Activated CD8-positive, alpha-beta memory T cell treated with anti-CD3 and anti-CD28 coated beads for 24 hours (primary cell): Measurements from ENCODE around the gene CTNNA2.

Experiments
- DNase-seq: peaks from one replicate; pipeline ENCODE4 v3.0.0-alpha.2; 2020

Gene CTNNA2

DNA sequence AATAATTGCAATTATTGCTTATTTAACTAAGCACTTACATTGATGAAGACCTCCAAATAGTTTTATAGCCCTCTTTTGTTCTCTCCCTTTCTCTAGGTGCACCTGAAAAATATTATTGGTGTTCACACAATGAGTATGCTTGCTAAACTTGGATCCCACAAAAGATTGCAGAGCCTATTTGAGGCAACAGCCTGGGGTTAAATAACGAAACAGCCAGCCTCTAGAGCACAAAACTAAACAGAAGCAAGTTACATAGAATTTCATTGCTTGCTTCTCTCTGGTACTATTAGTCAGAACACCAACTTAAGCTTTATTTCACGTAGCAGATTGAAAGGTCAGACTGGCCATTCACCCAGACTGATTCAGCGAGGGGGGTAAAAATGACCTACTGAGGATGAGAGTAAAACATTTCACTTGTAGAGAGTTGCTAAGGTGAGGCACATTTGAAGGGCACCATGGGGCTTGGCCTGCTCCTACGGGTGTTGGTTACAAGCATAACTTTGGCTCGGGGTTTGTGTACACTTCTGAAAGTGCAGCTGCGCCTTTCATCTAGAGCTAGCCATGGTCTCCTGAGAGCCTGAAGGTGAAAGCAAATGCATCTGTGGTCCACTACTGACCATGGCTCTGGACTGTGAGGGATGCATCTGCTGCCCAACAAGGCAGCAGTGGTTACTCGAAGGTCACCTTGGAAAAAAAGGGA lies 1016.8 kb downstream of the CTNNA2 start:
- no peak for DNase-seq

DNA sequence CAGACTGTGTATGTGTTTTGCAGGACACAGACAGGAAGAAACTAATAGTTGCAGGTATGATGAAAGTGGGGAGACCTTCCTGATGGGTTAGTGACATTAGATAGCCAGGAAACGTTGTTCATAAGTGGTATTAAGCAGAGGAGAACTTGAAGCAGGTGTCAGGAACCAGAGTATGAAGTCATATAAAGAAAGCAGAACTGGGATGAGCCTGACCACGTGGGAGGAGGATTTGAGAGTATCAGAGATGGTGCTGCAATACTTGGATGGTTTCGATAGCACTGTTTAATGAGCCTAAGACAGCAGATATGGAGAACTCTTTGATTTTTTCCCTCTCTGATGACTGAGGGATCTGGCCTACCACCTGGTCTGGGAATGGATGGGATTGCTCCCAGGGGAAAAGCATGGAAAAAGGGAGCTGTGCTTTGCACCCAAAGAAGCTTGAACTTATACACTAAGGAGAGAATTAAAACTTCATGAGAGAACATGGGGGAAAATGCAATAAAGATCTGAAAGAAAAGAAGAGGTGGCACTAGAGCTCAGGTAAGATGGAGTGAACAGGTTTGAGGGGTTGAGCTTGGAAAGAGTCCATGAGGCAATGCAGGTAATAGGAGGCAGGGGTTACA lies 1017.7 kb downstream of the CTNNA2 start:
- no peak for DNase-seq

DNA sequence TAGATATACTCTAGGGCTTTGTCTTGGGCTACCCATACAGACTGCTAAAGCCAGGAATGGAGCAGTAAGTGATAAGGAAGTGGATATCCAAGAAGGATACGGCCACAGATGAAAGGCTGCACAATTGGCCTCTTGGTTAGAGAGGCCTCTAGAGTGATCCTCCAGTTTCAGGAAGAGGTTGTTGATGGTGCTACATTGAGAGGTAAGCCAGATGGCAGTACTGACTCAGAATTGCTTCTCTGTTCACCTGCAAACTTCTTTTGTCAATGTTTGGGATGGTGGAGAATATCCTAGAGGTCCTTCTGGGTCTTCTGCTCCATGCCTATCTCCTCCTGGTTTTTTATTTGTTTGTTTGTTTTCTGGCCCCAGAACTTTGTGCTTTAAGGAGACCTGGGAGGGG lies 1018.5 kb downstream of the CTNNA2 start:
- DNase-seq: no peak

DNA sequence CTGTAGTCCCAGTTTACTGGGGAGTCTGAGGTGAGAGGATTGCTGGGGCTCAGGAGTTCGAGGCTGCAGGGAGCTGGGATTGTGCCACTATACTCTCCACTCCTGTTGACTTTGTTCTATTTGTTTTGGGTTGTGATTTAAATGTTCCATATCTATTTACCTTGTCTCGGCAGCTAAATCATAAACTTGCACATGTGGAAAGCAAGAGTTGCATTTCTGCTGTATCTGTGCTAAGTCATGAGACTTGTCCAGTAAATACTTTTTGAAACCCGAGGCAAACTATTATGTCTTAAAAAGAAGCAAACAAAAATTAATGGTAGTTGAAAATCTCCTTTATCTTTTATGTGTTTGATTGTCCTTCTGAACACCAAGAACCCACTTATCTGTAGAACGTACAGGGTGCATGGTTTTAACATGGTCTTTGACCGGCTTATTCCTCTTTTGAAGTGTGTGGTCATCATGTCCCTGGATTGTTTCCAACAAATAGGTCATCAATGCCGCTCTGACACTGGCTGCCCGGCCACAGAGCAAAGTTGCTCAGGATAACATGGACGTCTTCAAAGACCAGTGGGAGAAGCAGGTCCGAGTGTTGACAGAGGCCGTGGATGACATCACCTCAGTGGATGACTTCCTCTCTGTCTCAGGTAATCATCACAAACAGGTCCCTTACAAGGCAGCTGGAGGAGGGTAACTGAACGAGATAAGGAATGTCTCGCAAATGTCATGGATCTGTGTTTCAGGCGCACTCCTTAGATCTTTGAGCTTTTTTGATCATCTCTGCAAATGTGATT lies 1032.8 kb downstream of the CTNNA2 start:
- DNase-seq: no peak

DNA sequence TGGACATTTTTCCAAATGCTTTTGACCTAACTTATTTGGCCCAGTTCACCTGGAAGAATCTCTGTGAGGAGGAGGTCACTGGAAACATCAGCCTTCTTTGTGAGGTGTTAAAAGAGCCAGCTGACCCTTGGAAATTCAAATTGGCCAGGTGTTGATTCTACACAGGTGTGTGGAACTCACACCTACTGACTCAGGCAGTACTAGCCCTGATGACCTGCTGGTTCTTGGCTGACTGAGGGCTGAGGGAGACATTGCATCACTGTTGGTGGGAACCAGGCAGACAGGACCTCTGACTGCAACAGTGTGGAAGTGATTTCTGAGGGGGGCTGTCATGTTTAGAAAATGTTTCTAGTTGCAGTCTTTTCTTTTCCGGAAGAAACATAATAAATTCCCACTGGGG lies 1033.9 kb downstream of the CTNNA2 start:
- no peak for DNase-seq

DNA sequence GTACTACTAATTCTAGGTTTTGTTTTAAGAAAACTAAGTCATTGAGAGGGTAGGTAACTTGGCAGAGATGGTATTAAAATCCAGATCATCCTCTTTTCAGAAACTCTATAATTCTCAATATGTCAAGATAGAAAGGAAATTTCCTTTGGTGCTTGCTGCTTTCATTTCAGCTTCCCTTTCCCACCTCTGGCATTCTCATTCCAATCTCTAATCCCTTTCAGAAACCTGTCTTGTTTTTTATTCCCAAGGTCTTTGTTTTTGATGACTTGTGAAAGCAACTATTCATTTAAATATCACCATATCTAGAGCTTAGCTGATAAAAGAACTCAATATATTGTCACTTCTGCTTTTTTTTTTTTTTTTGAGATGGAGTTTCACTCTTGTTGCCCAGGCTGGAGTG lies 1034.5 kb downstream of the CTNNA2 start:
- DNase-seq: no peak

DNA sequence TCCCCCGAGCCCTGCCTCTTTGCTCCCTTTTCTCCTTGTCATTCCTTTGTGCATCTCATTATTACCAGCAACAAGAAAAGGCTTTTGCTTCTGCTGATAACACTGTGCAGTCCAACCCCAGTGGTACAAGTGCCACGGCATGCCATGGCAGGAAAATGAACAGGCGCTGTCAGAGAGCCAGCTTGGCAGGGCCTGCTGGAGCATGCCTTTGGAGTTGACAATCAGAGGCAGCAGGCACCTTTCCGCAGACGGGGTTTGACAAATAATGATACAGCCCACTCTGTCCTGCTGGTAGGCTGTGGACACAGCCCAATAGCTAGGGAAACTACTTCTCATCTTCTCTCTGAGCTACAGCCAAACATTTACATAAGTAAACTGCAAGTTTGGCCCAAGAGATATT lies 1035.6 kb downstream of the CTNNA2 start:
- no peak for DNase-seq

DNA sequence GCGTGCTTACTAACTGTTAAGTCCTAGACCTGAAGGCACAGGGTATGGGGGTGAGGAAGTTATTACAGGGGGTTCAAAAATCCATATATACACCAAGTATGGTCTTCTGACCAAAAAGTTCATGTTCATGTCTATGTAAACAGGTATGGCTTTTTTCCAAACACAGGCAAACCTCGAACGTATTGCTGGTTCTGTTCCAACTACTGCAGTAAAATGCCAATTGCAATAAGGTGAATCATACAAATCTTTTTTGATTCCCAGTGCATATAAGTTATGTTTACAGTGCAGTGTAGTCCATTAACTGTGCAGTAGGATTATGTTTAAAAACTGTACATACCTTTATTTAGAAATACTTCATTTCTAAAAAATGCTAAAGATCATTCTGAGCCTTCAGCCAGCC lies 1037.0 kb downstream of the CTNNA2 start:
- DNase-seq: no peak

DNA sequence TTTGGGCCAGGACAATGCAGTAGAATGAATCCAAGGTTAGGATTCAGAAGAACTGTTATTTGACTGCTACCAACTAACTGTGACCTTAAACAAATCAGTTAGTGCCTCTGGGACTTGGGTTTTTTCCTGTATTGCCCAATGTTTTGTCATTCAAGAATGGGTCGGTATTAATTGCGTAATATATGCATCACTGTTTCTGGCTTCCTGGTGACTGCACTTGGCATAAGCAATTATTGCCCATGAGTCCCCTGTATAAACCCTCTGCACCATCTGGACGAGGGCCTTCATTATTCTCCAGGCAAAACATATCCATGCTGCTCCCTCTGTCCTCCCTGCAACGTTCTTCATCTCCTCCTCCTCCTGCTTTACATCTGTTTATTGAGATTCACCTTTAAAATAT lies 1047.5 kb downstream of the CTNNA2 start:
- DNase-seq: no peak

DNA sequence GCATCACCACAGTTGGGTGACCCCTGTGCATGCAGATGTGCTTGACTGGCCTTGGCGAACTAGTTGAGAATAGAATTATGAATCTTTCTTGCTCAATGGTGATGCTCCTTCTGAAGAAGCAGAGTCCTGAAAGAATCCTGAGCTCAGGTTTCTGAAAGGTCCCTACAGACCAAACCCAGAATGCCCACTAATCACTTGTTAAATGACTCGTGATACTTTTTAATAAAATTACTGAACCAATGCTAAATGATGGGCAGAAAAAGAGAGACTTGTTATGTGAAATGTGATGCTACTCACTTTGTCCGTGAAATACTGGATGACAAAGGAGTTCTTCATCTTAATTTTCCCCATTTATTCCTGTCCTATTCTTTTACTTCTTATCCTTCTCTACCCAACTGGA lies 1055.2 kb downstream of the CTNNA2 start:
- no peak for DNase-seq

DNA sequence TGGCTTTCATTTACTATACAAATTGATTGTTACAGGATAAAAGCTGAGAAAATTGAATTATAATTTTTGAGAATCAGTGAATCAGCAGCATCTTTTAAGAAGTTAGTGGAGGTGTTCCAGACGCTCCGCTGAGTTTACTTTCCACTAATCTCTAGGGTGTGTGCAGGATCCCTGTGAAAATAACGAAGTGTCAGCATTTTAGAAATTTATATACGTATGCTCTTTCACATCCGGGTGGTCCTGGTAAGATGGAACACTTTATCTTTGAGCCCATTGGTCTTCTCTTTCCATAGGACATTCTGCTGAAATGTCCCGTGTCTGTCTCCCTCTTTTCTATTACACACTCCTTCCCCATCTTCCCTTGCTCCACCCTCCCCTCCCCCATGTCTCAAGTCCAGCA lies 1060.3 kb downstream of the CTNNA2 start:
- no peak for DNase-seq

DNA sequence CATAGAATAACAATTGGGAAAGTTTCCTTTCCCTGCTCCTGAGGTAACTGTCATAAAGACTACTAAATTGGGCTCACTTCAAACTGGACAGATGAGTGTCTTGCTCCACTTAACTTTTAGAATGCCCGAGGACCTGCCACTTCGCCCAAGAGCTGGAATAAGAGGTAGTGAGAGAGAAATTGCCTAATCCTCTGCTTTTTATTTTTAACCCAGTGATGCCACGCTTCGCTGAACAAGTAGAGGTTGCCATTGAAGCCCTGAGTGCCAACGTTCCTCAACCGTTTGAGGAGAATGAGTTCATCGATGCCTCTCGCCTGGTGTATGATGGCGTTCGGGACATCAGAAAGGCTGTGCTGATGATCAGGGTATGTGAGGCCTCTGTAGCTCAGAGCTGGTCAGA lies 1061.1 kb downstream of the CTNNA2 start:
- DNase-seq: no peak

DNA sequence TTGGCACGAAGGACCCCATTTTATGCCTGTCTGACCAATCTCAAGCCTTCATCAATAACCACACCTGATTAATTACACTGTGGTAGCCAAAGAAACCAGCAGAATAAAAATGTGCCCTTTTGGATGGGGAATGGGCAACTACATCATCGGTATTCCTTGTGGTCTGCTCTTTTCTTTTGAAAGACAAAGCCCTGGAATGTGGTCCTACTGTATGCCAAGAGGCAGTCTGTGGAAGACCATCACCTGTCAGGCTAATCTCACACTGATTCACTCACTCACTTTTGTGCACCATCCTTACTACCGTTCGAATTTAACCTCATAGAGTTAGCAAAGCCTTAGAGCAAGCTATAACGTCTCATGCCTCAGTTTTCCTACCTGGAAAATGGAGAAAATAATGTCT lies 1066.9 kb downstream of the CTNNA2 start:
- no peak for DNase-seq

DNA sequence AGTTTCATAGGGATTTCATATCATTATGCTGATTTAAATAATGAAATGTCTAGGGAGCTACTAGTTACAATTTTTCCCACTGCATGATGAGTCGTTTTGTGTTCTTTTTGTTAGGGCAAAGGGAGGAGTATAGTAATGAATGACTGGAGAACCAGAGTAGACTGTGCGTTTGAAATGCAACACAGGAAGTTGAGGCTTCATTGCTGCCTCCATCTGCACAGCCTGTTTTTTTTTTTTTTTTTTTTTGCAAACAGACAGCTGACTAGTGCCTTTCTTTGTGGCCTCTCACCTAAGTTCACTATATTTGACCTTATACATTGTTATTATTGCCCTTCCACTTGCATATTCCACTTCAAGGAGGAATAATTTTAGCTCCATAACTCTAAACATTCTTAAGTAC lies 1078.4 kb downstream of the CTNNA2 start:
- DNase-seq: no peak

DNA sequence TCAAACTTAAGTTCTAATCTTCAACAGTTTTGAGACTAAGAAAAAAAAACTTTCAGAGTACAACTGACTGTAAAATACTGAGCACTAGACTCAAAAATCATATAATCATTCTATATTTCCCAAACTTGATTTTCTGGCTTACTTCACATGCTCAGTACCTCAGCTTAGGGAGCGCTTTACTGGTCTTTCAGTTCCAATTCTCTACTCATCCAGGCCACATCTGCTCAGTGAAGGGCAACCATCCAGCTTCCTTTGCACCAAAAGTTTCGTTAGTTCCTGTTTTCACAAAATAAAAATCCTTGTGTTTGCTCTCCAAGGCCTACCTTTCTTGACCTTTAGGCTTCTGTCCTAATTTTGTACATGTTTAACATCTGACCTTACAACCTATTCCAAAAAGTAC lies 1079.3 kb downstream of the CTNNA2 start:
- DNase-seq: no peak

DNA sequence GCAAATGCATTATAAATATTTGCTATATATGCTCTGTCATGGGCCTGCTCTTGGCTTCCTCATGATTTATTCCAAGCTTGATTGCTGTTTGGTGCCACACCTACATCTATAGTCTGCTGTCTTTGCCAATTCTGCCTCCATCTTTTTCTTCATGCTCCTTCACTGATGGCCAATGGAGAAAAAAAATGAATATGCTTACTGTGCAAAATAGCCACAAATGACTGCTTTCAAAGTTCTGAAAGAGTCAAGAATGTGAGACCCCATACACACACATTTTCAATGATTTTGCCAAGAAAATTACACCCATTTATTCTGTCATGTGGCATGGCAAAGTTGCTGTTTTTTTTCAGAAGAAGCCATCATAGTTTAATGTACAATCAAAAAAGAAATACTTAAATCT lies 1097.3 kb downstream of the CTNNA2 start:
- no peak for DNase-seq

DNA sequence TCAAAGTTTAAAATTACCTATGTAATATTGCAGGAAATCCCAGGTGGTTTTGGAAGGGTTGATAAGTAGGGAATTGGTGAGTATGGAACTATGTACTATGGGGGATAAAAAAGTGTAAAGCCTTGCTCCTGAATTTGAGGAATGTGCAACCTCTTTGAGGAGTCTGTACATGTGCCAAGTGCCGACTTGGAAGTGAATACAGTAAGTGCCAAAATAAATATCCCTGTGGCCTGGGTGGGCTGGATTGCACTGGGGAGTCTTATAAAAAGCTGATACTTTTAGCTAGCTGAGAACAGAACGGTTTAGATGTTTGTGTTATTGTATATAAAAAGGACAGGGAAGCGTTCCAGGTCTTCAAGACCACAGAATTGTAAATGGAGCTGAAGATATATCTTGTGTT lies 1108.8 kb downstream of the CTNNA2 start:
- DNase-seq: no peak

DNA sequence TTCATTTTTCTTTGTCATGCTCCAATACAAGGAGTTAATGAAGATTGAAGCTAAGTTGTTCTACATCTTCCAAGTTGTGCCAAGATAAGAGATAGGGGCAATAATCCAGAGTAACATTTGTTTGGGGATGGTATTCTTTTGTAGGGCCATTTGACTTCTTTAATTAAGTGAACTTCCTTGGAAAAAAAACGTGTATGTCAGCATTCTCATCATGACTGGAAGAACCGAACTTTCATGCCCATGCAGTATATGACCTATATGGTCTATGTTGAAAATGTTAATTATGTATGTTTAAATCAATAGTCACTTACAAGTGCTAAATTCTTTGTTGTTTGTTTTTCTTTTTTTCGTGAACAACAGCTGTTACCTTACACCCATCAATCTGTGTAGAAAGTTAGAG lies 1111.2 kb downstream of the CTNNA2 start:
- no peak for DNase-seq

DNA sequence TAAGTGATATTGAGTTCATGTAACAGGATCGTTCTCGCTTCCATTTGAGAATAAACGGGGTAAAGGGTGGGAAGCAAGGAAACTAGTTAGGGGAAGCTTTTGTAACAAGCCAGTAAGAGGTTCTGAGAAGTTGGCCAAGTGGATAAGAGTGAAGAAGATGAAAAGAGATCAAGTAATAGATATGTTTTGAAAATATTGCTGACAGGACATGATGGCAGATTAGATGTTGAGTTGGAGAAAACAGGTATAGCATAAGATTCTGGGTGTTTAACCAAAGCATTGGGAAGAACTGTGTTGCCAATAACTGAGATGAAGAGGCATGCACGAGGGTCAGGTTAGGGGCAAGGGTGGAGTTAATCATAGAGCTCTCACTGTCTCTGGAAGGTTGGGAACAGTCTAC lies 1121.7 kb downstream of the CTNNA2 start:
- DNase-seq: no peak

DNA sequence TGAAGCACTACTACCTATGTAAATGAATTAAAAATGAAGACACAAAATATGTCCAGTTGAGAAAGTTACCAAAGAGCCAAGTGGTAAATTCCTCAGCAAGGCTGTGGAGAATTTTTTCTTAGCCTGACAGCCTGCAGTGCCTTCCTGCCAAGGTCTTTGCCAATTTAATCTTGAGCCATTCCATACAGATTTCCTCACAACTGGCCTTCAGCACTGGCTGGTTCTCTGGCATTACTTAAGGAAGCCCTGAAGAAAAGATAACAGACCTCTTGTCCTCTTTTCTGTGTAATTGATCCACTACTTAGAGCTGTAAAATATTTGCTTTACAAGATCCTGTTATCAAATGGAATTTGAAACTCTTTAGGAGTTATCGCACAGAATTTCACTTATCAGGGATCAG lies 1125.9 kb downstream of the CTNNA2 start:
- no peak for DNase-seq

DNA sequence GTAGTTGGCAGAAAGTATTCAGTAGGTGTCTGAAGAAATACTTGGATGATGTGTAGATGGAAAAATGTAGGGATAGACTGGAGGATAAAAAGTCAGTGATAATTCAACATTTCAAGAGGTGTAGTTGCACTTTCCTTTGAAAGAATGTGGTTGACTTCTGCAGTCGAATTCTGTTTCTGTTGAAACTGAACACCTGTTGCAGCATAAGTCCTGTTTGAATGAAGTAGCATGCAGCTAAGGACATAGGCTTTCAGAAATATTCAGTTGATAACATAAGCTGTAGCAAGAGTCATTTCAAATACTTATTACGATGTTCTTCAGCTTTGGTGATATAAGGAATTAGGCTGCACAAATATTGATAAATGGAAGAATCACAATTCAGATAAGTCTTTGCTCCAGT lies 1129.6 kb downstream of the CTNNA2 start:
- DNase-seq: no peak

DNA sequence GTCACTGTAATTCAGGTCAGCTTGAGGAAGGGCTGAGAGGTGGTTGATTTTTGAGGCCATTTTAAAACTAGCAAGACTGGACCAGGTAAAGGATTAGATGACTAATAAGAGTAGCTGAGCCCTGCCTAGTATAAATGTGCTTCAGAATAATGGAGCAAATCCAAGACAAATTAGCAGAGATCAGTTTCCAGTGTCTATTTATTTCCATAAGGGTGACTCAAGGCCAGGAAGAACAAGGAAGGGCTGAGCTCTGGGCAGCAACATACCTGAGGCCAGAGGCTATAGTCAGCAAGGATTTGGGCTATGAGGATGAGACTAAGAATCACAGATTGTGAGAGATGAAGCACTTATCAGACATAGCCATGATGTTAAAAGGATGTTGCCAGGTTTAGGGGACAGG lies 1130.7 kb downstream of the CTNNA2 start:
- no peak for DNase-seq

DNA sequence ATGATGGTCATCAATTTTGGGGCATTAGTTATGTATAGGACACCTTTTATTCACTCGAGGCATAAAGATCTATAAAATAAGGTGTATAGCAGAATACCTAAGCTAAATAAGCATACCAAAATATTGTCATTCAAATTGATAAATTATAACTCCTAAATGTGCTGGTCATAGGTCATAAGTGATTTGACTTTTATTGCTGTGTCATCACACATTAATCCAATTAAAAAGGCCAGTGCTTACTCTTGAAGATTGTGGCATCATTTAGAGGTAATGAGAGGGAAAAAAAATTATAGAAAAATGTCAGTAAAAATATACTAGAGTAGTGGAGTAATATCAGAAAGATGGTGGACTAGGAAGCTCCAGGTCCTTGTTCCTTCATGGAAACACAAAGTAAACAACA lies 1138.6 kb downstream of the CTNNA2 start:
- no peak for DNase-seq

DNA sequence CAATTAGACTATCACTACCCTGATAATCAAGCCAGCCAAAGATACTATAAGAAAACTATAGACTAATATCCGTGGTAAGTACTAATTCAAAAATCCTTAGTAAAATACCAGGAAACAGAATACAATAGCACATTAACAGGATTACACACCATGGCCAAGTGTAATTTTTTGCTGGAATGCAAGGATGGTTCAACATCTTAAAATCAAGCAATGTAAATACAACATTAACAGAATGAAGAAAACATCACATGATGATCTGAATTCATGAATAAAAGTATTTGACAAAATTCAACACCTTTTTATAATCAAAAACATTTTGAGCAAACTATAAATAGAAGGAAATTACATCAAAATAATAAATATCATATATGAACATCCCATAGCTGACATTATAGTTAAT lies 1142.4 kb downstream of the CTNNA2 start:
- DNase-seq: no peak
